ENCODE measurements around the gene NOP9.

NOP9 gene

DNA sequence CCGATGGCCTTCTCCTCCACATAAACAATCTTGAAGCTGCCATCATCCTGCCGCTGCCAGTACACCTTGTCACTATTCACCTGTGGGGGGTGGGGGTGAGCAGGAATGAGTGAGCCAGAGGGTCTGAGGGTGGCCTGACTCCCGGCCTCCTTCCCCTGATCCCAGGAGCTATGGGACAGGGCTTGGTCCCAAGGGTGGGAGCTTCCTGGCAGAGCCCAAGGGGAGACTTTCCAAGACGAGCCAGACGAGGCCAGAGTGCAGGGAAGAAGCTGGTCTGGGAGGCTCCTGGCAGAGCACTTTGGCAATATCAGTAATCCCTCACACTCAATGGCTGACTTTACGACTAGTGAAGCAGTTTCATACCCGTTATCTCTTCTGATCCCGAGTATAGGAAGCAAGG is 44.2 kb upstream of the NOP9 start:
- H3K36me3 ChIP-seq (ENCODE audit: insufficient read depth, insufficient read length, low read length) = peaks cover 30% of the 10 kb centered on the region
- no peaks in the 10 kb centered on the region for H3K9me3 ChIP-seq (ENCODE audit: insufficient read depth, low read length)
- no peak for DNase-seq (ENCODE audit: low read depth, low spot score)
- H3K4me3 ChIP-seq (ENCODE audit: insufficient read length, low read depth) = no peak overlapping the region
- peaks cover 4% of the 10 kb centered on the region for H3K4me1 ChIP-seq (ENCODE audit: insufficient read depth, insufficient read length)
- no peak overlapping the region for H3K9ac ChIP-seq (ENCODE audit: insufficient read length, low read depth)
- no peak for TF ChIP-seq YY1 (IDR thresholded peaks at IDR 0.05; ENCODE audit: insufficient read depth, insufficient read length)
- no peak for TF ChIP-seq SUZ12 (IDR thresholded peaks at IDR 0.05; ENCODE audit: extremely low read depth, insufficient read depth, insufficient read length)
- no peak for TF ChIP-seq ZNF274 (IDR thresholded peaks at IDR 0.05; ENCODE audit: low read depth, low read length)
- no peaks in the 10 kb centered on the region for H3K27me3 ChIP-seq (ENCODE audit: insufficient read depth, insufficient read length)

- Histone ChIP-seq H3K4me1 (ENCODE audit: insufficient read depth, insufficient read length) (peaks cover 4% of the 10 kb centered on the region), H3K36me3 (ENCODE audit: insufficient read depth, insufficient read length, low read length) (peaks cover 30% of the 10 kb centered on the region), H3K27me3 (ENCODE audit: insufficient read depth, insufficient read length) (no peaks in the 10 kb centered on the region)
Observed at GRCh38 chr14:24255931-24256711, 43.5 kb upstream of the NOP9 start.

DNA sequence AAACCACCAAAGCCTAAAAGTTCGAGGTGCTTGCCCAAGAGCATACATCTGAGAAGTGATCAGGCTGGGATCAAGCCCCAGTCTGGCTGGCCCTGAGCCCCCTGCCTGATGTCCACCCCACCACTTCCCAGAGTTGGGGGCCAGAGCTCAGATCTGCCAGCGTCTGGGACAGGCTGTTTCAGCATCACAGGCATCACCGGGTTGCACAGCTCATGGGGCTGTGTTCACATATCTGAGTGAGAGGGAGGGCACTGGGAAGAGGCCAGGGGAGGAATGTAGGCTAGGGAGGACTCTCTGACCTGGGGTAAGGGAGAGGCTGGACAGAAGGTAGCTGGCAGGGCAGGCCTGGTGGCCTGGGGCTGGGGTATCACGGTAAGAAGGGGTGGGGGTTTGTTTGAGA is 42.7 kb upstream of the NOP9 start:
- Histone ChIP-seq H3K4me1 (ENCODE audit: insufficient read depth, insufficient read length) (peaks cover 4% of the 10 kb centered on the region), H3K36me3 (ENCODE audit: insufficient read depth, insufficient read length, low read length) (peaks cover 37% of the 10 kb centered on the region), H3K9ac (ENCODE audit: insufficient read length, low read depth) (no peak overlapping the region), H3K9me3 (ENCODE audit: insufficient read depth, low read length) (no peaks in the 10 kb centered on the region), H3K4me3 (ENCODE audit: insufficient read length, low read depth) (no peak overlapping the region), H3K27me3 (ENCODE audit: insufficient read depth, insufficient read length) (no peaks in the 10 kb centered on the region)
- TF ChIP-seq ZNF274 (IDR thresholded peaks at IDR 0.05; ENCODE audit: low read depth, low read length) (no peak), YY1 (IDR thresholded peaks at IDR 0.05; ENCODE audit: insufficient read depth, insufficient read length) (no peak), SUZ12 (IDR thresholded peaks at IDR 0.05; ENCODE audit: extremely low read depth, insufficient read depth, insufficient read length) (no peak)
- DNase-seq (ENCODE audit: low read depth, low spot score) = no peak

More at GRCh38 chr14:24255931-24256711, 43.5 kb upstream of the NOP9 start:
- TF ChIP-seq YY1 (IDR thresholded peaks at IDR 0.05; ENCODE audit: insufficient read depth, insufficient read length) (no peak), SUZ12 (IDR thresholded peaks at IDR 0.05; ENCODE audit: extremely low read depth, insufficient read depth, insufficient read length) (no peak), ZNF274 (IDR thresholded peaks at IDR 0.05; ENCODE audit: low read depth, low read length) (no peak)
- DNase-seq (ENCODE audit: low read depth, low spot score) = no peak
- no peak overlapping the region for H3K4me3 ChIP-seq (ENCODE audit: insufficient read length, low read depth)
- H3K9me3 ChIP-seq (ENCODE audit: insufficient read depth, low read length) = no peaks in the 10 kb centered on the region
- no peak overlapping the region for H3K9ac ChIP-seq (ENCODE audit: insufficient read length, low read depth)

- H3K9me3 ChIP-seq (ENCODE audit: insufficient read depth, low read length) = no peaks in the 10 kb centered on the region
- TF ChIP-seq SUZ12 (IDR thresholded peaks at IDR 0.05; ENCODE audit: extremely low read depth, insufficient read depth, insufficient read length) (no peak), ZNF274 (IDR thresholded peaks at IDR 0.05; ENCODE audit: low read depth, low read length) (no peak), YY1 (IDR thresholded peaks at IDR 0.05; ENCODE audit: insufficient read depth, insufficient read length) (no peak)
- no peak for DNase-seq (ENCODE audit: low read depth, low spot score)
- H3K36me3 ChIP-seq (ENCODE audit: insufficient read depth, insufficient read length, low read length) = peaks cover 32% of the 10 kb centered on the region
- no peak overlapping the region for H3K9ac ChIP-seq (ENCODE audit: insufficient read length, low read depth)
- no peak overlapping the region for H3K4me3 ChIP-seq (ENCODE audit: insufficient read length, low read depth)
- peaks cover 6% of the 10 kb centered on the region for H3K4me1 ChIP-seq (ENCODE audit: insufficient read depth, insufficient read length)
- H3K27me3 ChIP-seq (ENCODE audit: insufficient read depth, insufficient read length) = no peaks in the 10 kb centered on the region
Observed at GRCh38 chr14:24258119-24258518, 41.5 kb upstream of the NOP9 start.

- Histone ChIP-seq H3K9ac (ENCODE audit: insufficient read length, low read depth) (no peak overlapping the region), H3K27me3 (ENCODE audit: insufficient read depth, insufficient read length) (no peaks in the 10 kb centered on the region), H3K9me3 (ENCODE audit: insufficient read depth, low read length) (no peaks in the 10 kb centered on the region), H3K36me3 (ENCODE audit: insufficient read depth, insufficient read length, low read length) (peaks cover 29% of the 10 kb centered on the region), H3K4me3 (ENCODE audit: insufficient read length, low read depth) (no peak overlapping the region), H3K4me1 (ENCODE audit: insufficient read depth, insufficient read length) (peaks cover 9% of the 10 kb centered on the region)
- no peak for DNase-seq (ENCODE audit: low read depth, low spot score)
- no peak for TF ChIP-seq SUZ12 (IDR thresholded peaks at IDR 0.05; ENCODE audit: extremely low read depth, insufficient read depth, insufficient read length)
- no peak for TF ChIP-seq ZNF274 (IDR thresholded peaks at IDR 0.05; ENCODE audit: low read depth, low read length)
- no peak for TF ChIP-seq YY1 (IDR thresholded peaks at IDR 0.05; ENCODE audit: insufficient read depth, insufficient read length)
Observed at GRCh38 chr14:24258548-24259265, 40.9 kb upstream of the NOP9 start.

DNA sequence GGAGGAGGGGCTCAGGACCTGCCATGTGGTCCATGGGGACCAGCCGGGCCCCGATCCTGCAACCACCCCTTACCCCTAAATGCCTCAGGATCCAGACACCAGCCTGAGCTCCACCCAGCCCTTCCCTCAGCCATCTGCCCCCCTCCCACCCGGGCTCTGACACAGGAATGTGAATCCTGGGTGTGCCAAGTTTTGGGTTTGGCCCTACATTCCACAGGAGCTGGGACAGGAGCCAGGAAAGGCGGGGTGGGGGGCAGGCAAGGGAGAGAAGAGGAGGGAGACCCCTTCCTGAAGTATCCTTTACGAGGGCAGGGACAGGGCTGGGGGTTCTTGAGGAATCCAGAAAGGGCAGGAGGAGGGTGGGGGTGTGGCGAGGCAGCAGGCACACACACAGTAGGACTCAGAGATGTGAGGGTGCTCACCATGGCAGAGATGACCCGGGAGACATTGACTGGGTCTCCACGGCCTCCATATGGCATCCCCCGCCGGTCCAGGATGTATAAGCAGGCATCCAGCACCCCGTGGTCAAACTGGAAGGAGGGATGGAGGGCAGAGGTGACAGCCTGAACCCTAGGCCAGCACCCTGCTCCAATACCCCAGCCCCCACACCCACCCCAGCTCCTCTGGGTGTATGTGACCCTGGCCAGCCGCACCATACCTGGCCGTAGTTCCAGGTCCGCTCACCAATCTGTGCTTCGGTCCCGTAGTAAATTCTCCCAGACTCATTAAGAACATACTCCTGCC is 40.2 kb upstream of the NOP9 start:
- Histone ChIP-seq H3K9me3 (ENCODE audit: insufficient read depth, low read length) (no peaks in the 10 kb centered on the region), H3K4me3 (ENCODE audit: insufficient read length, low read depth) (no peak overlapping the region), H3K27me3 (ENCODE audit: insufficient read depth, insufficient read length) (no peaks in the 10 kb centered on the region), H3K36me3 (ENCODE audit: insufficient read depth, insufficient read length, low read length) (peaks cover 28% of the 10 kb centered on the region), H3K9ac (ENCODE audit: insufficient read length, low read depth) (no peak overlapping the region), H3K4me1 (ENCODE audit: insufficient read depth, insufficient read length) (peaks cover 11% of the 10 kb centered on the region)
- TF ChIP-seq ZNF274 (IDR thresholded peaks at IDR 0.05; ENCODE audit: low read depth, low read length) (no peak), SUZ12 (IDR thresholded peaks at IDR 0.05; ENCODE audit: extremely low read depth, insufficient read depth, insufficient read length) (no peak), YY1 (IDR thresholded peaks at IDR 0.05; ENCODE audit: insufficient read depth, insufficient read length) (no peak)
- DNase-seq (ENCODE audit: low read depth, low spot score) = no peak

Data from NT2/D1 (cell line).